Naive thymus-derived CD4-positive, alpha-beta T cell (primary cell): ENCODE measurements around the gene CCDC85C. TPM values are rescaled to one million over a fixed set of nuclear protein-coding genes. Genes with fewer than 3 reads are reported as not detected.

Source experiments
- ATAC-seq: fragments of 150-1000 bp; cut with Tn5 transposase; 2 replicates; pipeline ENCODE4 v1.10.0; 2021; ENCODE audit warnings: mild to moderate bottlenecking, moderate library complexity
- CTCF ChIA-PET: fragments of 350-600 bp; sonication (Branson Sonifier 250); formaldehyde crosslinking; loops from one replicate; lab custom pipeline; 2021; ENCODE audit warnings: antibody characterized with exemption; lab: Charles Lee
- POLR2A ChIA-PET: fragments of 350-600 bp; sonication (Branson Sonifier 250); formaldehyde crosslinking; loops from one replicate; lab custom pipeline; 2021; ENCODE audit warnings: antibody characterized with exemption, inconsistent platforms; lab: Charles Lee
- DNase-seq, 9 donors: peaks; one replicate each; pipeline versions ENCODE4 v3.0.0 to v3.0.0-alpha.2; 2020 to 2022; ENCODE audit warnings: mixed read lengths in 1 of 9
- H3K27ac ChIP-seq: one replicate; pipeline ENCODE4 v1.7.0; 2013; ENCODE audit warnings: mild to moderate bottlenecking, low read depth, low read length, moderate library complexity
- H3K27me3 ChIP-seq, 2 donors: one replicate each; pipeline ENCODE4 v1.7.0; 2013; ENCODE audit warnings: low read length in 2 of 2, mild to moderate bottlenecking in 2 of 2, moderate library complexity in 2 of 2; ENCODE audit not compliant: control insufficient read depth in 2 of 2, insufficient read depth in 2 of 2
- H3K36me3 ChIP-seq, 3 experiments: 1 replicate in 2 of 3; 2 replicates in 1 of 3; pipeline ENCODE4 v1.7.0; 2013; ENCODE audit warnings: low read length in 3 of 3, mild to moderate bottlenecking in 3 of 3, moderate library complexity in 1 of 3; ENCODE audit not compliant: insufficient read depth in 3 of 3, control insufficient read depth in 2 of 3
- H3K4me1 ChIP-seq, 2 donors: one replicate each; pipeline ENCODE4 v1.7.0; 2013; ENCODE audit warnings: low read length in 2 of 2, mild to moderate bottlenecking in 2 of 2, moderate library complexity in 1 of 2; ENCODE audit not compliant: control insufficient read depth in 2 of 2, insufficient read depth in 2 of 2
- H3K4me3 ChIP-seq: 2 replicates; pipeline ENCODE4 v1.7.0; 2013; ENCODE audit warnings: mild to moderate bottlenecking, low read length
- H3K9me3 ChIP-seq, 3 experiments: 1 replicate in 2 of 3; 2 replicates in 1 of 3; pipeline ENCODE4 v1.7.0; 2013; ENCODE audit warnings: low read length in 3 of 3; ENCODE audit not compliant: control insufficient read depth in 2 of 3
- H3K27ac Mint-ChIP-seq, 9 donors: one replicate each; pipeline ENCODE4 v1.8.0; 2020 to 2022; ENCODE audit warnings: mixed read lengths in 9 of 9, mild to moderate bottlenecking in 8 of 9, moderate library complexity in 5 of 9, inconsistent platforms in 2 of 9
- H3K27me3 Mint-ChIP-seq, 5 donors: one replicate each; pipeline ENCODE4 v1.8.0; 2021 to 2022; ENCODE audit warnings: mixed read lengths in 5 of 5, mild to moderate bottlenecking in 1 of 5
- H3K36me3 Mint-ChIP-seq, 5 donors: one replicate each; pipeline ENCODE4 v1.8.0; 2020 to 2022; ENCODE audit warnings: mixed read lengths in 5 of 5, mild to moderate bottlenecking in 3 of 5, inconsistent platforms in 1 of 5
- H3K4me1 Mint-ChIP-seq, 7 donors: one replicate each; pipeline ENCODE4 v1.8.0; 2020 to 2022; ENCODE audit warnings: mixed read lengths in 7 of 7, mild to moderate bottlenecking in 3 of 7, inconsistent platforms in 1 of 7
- H3K4me3 Mint-ChIP-seq, 10 donors: one replicate each; pipeline ENCODE4 v1.8.0; 2020 to 2022; ENCODE audit warnings: mild to moderate bottlenecking in 10 of 10, mixed read lengths in 10 of 10, moderate library complexity in 6 of 10, inconsistent platforms in 2 of 10
- H3K9me3 Mint-ChIP-seq, 11 donors: one replicate each; pipeline ENCODE4 v1.8.0; 2020 to 2022; ENCODE audit warnings: mixed read lengths in 11 of 11, mild to moderate bottlenecking in 4 of 11, inconsistent platforms in 1 of 11, moderate library complexity in 1 of 11
- intact Hi-C, 2 donors: fragments of 100-400 bp; cut with micrococcal nuclease; formaldehyde crosslinking; loops; one replicate each; pipeline ENCODE4 v1.15.1; 2023
- polyA plus RNA-seq, 2 donors: library from polyadenylated mRNA; unstranded; fragments of 300-500 nt; fragmentation: Illumina TruSeq; gene quantifications; one replicate each; pipeline ENCODE4 v1.2.3, GENCODE V29; 2021
- total RNA-seq, 6 experiments: library from RNA in 5 of 6; stranded (reverse) in 5 of 6; gene quantifications; 1 replicate in 5 of 6; 2 replicates in 1 of 6; pipeline ENCODE4 v1.2.3 and lab custom pipeline; 2021 to 2026

CCDC85C gene
- total and polyA plus RNA-seq, 7 experiments from 2014 or later, result 0.76 to 9.9 (median 7.8) TPM

DNA sequence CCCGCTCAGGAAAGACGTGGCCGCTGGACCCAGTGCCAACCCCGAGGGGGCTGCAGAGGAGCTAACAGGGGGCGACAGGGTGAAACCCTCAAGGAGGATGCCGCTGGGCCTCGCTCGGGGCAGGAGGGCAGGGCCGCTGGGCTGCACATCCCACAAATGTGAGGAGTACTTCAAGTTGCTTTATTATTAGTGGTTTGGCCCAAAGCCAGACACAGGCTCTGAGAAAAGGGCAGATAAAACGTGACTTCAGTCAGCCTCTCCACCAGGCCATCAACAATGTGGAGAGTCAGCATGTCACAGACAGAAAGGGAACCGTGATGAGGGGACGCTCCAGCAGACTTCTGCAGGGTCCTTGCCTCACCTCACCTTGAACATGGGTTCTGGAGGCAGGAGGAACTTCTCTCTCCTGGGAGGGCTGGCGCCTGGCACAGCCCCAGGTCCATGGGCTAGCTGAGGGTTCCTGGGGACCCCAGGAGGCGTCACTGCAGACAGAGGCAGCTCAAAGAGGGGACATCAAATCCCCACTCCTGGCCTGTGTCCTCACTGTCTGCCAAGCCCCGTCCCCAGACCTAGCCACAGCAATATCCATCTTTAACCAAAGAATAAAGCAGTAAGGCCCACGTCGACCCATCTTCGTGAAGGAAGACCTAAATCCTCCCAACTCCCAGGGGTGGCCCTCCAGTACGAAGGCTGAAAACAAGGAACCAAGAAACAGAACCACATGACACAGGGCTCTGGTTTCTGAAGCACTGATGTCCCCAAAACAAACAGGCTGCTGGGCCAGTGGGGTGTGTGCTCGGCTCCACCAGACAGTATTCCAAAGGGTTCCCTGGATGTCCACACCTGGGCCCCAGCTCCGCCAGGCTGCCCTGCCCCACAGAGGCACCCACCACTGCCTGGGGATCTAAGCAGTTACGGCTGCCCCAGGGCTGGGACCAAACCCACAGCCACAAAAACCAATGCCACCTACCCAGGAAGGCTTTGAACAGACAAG is 35.1 kb downstream of the CCDC85C start:
- H3K4me3 ChIP-seq, result no peak overlapping the region
- Mint-ChIP-seq H3K4me1 (peaks cover 0 to 11% (median 0%) of the 10 kb centered on the region in 7 donors), H3K36me3 (no peaks in the 10 kb centered on the region), H3K4me3 (no peak overlapping the region), H3K9me3 (no peaks in the 10 kb centered on the region), H3K27me3 (no peaks in the 10 kb centered on the region), H3K27ac (no peak overlapping the region)
- no peaks in the 10 kb centered on the region for H3K9me3 ChIP-seq
- DNase-seq, result no peak
- no peak overlapping the region for H3K27ac ChIP-seq
- H3K4me1 ChIP-seq, result no peaks in the 10 kb centered on the region
- no peaks in the 10 kb centered on the region for H3K27me3 ChIP-seq
- ATAC-seq, result no peak
- intact Hi-C loops, result no loop called here
- H3K36me3 ChIP-seq, result no peaks in the 10 kb centered on the region
- ChIA-PET POLR2A (interaction anchor here (0.7 kb wide), 1 partner anchor 50 kb away, joined by 3 read pairs; no protein-coding TSS in a partner anchor), CTCF (no interaction called here)

DNA sequence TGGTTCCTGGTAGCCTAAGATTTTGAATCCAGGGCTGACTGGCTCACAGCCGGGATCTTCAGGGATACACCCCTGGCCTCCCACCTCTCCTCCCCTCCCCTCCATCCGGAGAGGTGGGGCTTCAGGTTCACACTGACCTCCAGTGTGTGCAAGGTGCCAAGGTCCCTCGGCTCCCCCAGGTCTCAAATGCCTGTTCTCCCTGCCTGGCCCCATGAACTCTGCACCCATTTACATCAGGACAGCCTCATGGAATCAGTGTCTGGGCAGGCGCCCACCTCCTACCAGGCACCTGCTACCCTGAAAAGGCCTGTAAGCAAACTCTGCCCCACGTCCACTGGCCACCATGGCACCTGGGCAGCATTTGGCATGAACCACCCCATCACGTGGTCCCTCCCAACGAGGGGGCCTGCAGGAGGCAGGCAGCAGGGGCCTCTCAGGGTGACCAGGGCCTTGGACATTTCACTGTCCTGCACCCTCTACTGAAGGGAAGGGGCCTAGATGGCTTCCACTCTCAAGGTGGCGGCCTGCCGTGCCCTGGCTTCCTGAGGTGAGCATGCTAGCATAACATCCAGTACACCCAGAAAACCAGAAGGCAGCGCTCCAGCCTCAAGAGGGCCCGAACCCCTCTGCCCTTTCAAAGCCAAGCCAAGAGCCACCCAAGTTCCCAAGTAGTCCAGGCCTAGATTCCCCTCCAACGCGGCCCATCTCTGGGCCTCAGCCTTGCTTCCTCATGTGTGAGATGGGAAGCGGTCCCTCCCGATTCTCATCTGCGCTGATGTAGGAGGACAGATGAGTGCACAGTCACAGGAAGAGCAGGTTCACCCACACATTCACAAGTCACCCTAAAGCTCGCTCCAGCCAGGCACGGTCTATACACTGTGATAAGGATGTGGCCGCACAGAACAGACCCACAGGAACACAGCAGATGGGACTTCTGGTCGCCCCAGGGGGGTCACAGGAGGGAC is 37.3 kb downstream of the CCDC85C start:
- H3K4me3 Mint-ChIP-seq, result no peak overlapping the region
- peak overlapping the region in 1 of 9 donors; percentile 51 for H3K27ac Mint-ChIP-seq
- Histone ChIP-seq H3K4me3 (no peak overlapping the region), H3K27me3 (no peaks in the 10 kb centered on the region), H3K27ac (no peak overlapping the region), H3K4me1 (no peaks in the 10 kb centered on the region), H3K9me3 (no peaks in the 10 kb centered on the region), H3K36me3 (no peaks in the 10 kb centered on the region)
- H3K36me3 Mint-ChIP-seq, result no peaks in the 10 kb centered on the region
- H3K9me3 Mint-ChIP-seq, result no peaks in the 10 kb centered on the region
- DNase-seq (no peak), ATAC-seq (no peak)
- CTCF ChIA-PET, result no interaction called here
- H3K4me1 Mint-ChIP-seq, result peaks cover 0 to 12% (median 4%) of the 10 kb centered on the region in 7 donors
- POLR2A ChIA-PET, result no interaction called here
- intact Hi-C loops, result no loop called here
- H3K27me3 Mint-ChIP-seq, result no peaks in the 10 kb centered on the region

DNA sequence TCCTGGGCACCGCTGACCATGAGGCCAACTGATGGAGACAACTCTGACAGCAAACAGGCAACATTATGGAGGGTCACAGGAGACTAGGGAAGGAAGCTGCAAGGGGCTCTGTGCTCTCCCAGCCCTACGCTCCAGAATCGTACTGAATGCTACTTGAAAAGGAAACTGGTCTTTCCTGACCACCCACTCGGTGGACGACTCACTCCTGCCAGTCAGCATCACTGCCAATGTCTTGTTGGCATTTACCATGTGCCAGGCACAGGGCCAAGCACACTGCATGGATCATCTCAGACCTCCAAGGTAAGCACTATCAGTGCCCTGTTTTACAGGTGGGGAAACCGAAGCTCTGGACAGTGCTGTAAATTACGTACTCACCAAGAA is 38.0 kb downstream of the CCDC85C start:
- POLR2A ChIA-PET, result no interaction called here
- H3K27ac Mint-ChIP-seq, result no peak overlapping the region
- H3K4me3 ChIP-seq, result no peak overlapping the region
- H3K4me3 Mint-ChIP-seq, result no peak overlapping the region
- DNase-seq (no peak), ATAC-seq (no peak)
- H3K27ac ChIP-seq, result no peak overlapping the region
- H3K9me3 Mint-ChIP-seq, result no peaks in the 10 kb centered on the region
- intact Hi-C loops, result no loop called here
- no peaks in the 10 kb centered on the region for H3K4me1 ChIP-seq
- peaks cover 0 to 12% (median 4%) of the 10 kb centered on the region in 7 donors for H3K4me1 Mint-ChIP-seq
- no peaks in the 10 kb centered on the region for H3K27me3 ChIP-seq
- H3K9me3 ChIP-seq, result no peaks in the 10 kb centered on the region
- H3K36me3 Mint-ChIP-seq, result no peaks in the 10 kb centered on the region
- H3K36me3 ChIP-seq, result no peaks in the 10 kb centered on the region
- CTCF ChIA-PET, result no interaction called here
- H3K27me3 Mint-ChIP-seq, result no peaks in the 10 kb centered on the region

DNA sequence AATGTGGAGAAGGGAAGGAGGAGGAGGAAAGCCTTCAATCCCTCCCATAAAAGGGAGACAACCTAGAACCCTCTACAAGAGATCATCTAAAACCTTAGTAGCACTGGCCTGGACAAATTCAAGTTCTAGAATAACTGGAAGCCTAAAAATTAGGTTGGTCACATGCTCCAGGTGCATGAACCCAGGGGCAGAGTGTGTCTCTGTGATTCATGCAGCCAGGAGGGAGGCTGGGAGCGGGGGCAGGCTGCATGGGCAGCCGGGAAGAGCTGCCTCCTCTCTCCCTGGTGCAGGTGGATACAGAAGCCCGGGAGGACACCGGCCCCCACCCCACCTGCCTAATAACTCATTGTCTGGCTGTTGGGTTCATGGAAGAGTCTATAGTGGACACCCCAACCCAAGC is 38.6 kb downstream of the CCDC85C start:
- intact Hi-C loops, result no loop called here
- no peaks in the 10 kb centered on the region for H3K9me3 Mint-ChIP-seq
- Histone ChIP-seq H3K4me3 (no peak overlapping the region), H3K27ac (no peak overlapping the region), H3K4me1 (no peaks in the 10 kb centered on the region), H3K27me3 (no peaks in the 10 kb centered on the region), H3K36me3 (no peaks in the 10 kb centered on the region), H3K9me3 (no peaks in the 10 kb centered on the region)
- POLR2A ChIA-PET, result no interaction called here
- no peaks in the 10 kb centered on the region for H3K36me3 Mint-ChIP-seq
- no peak for ATAC-seq
- H3K27me3 Mint-ChIP-seq, result no peaks in the 10 kb centered on the region
- DNase-seq, result no peak
- H3K4me3 Mint-ChIP-seq, result no peak overlapping the region
- CTCF ChIA-PET, result no interaction called here
- H3K4me1 Mint-ChIP-seq, result peaks cover 0 to 12% (median 4%) of the 10 kb centered on the region in 7 donors
- no peak overlapping the region for H3K27ac Mint-ChIP-seq

DNA sequence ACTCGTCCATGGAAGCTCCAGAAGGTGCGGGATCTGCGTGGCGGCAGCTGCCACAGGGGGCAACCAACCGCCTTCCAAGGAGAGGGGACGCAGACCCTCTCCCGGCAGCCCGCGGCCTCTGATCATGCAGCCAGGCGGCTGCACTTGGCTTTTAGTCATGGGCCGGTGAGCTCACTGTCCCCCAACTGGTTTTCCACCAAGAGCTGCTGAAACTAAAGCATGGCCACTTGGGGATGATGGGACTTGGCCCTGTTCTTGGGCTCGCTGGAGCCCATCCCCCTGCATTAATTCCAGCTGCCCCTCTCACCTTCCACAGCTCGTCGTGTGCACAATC is 39.1 kb downstream of the CCDC85C start:
- no peak for DNase-seq
- Mint-ChIP-seq H3K9me3 (no peaks in the 10 kb centered on the region), H3K36me3 (no peaks in the 10 kb centered on the region), H3K27ac (no peak overlapping the region), H3K27me3 (no peaks in the 10 kb centered on the region), H3K4me3 (no peak overlapping the region), H3K4me1 (peaks cover 0 to 12% (median 4%) of the 10 kb centered on the region in 7 donors)
- Histone ChIP-seq H3K9me3 (no peaks in the 10 kb centered on the region), H3K27ac (no peak overlapping the region), H3K36me3 (no peaks in the 10 kb centered on the region), H3K4me1 (no peaks in the 10 kb centered on the region), H3K27me3 (no peaks in the 10 kb centered on the region), H3K4me3 (no peak overlapping the region)
- intact Hi-C loops, result no loop called here
- CTCF ChIA-PET, result no interaction called here
- POLR2A ChIA-PET, result no interaction called here
- no peak for ATAC-seq

DNA sequence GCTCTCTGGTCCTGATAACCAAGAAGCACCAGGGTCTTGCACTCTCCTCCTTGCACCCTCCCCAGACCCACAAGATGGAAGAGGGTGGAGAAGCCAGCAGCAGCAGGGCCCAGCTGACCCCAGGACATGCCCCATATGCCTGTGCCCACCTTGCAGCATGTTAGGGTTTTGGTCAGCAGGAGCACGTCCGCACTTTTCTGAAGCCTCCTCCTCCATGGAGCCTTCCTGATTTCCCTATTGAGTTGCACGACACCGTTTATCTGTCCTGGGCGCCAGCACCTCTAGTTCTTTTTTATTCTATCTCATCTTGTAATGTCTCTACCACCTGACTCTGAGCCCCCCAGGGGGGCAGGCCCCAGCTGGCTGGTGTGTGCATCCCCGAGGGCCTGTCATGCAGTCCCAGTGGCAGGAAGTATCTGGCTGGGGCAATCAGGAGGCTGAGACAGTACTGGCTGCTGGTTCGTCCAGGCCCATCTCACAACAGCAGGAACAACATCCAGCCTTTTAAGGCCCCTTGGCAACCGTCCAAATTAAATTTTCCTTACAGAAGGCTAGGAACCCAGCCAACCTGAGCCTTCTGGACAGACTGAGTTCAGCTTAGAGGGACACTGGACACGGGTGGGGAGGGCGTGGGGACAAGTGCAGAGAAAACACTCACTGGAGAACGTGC is 39.6 kb downstream of the CCDC85C start:
- CTCF ChIA-PET, result no interaction called here
- intact Hi-C loops, result no loop called here
- POLR2A ChIA-PET, result no interaction called here
- Histone ChIP-seq H3K27ac (no peak overlapping the region), H3K36me3 (no peaks in the 10 kb centered on the region), H3K4me3 (no peak overlapping the region), H3K9me3 (no peaks in the 10 kb centered on the region), H3K4me1 (no peaks in the 10 kb centered on the region), H3K27me3 (no peaks in the 10 kb centered on the region)
- no peak overlapping the region for H3K4me3 Mint-ChIP-seq
- no peak for DNase-seq
- H3K9me3 Mint-ChIP-seq, result peaks cover 0 to 1% (median 0%) of the 10 kb centered on the region in 11 donors
- no peak overlapping the region for H3K27ac Mint-ChIP-seq
- H3K4me1 Mint-ChIP-seq, result peaks cover 0 to 8% (median 3%) of the 10 kb centered on the region in 7 donors
- H3K27me3 Mint-ChIP-seq, result no peaks in the 10 kb centered on the region
- ATAC-seq, result no peak
- peaks cover 0 to 2% (median 0%) of the 10 kb centered on the region in 5 donors for H3K36me3 Mint-ChIP-seq
